OCI-LY3 (cell line): ENCODE data around the gene AMBRA1.

Experiments used
- EZH2phosphoT487 ChIP-seq: fragments of 200-600 bp; shearing (Covaris generic); IDR thresholded peaks from 2 replicates; pipeline ENCODE4 v1.6.1; 2018; ENCODE audit warnings: antibody characterized with exemption, mixed run types, low read depth
- TF ChIP-seq, protein P1 (sequence below): fragments of 200-600, 300-600 bp; sonication (generic); IDR thresholded peaks from 2 replicates; pipeline ENCODE4 v1.5.1; 2014; ENCODE audit warnings: antibody characterized with exemption, low read length, low read depth

GRCh38 chr11:46477136-46477535, 116.7 kb downstream of the AMBRA1 start:
- no peak for TF ChIP-seq EZH2phosphoT487
- TF ChIP-seq, protein P1, sequence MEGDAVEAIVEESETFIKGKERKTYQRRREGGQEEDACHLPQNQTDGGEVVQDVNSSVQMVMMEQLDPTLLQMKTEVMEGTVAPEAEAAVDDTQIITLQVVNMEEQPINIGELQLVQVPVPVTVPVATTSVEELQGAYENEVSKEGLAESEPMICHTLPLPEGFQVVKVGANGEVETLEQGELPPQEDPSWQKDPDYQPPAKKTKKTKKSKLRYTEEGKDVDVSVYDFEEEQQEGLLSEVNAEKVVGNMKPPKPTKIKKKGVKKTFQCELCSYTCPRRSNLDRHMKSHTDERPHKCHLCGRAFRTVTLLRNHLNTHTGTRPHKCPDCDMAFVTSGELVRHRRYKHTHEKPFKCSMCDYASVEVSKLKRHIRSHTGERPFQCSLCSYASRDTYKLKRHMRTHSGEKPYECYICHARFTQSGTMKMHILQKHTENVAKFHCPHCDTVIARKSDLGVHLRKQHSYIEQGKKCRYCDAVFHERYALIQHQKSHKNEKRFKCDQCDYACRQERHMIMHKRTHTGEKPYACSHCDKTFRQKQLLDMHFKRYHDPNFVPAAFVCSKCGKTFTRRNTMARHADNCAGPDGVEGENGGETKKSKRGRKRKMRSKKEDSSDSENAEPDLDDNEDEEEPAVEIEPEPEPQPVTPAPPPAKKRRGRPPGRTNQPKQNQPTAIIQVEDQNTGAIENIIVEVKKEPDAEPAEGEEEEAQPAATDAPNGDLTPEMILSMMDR = no peak
